Measurements from ENCODE around the gene USPL1. TPM values are rescaled to one million over a fixed set of nuclear protein-coding genes. Genes with fewer than 3 reads are reported as not detected.

The USPL1 gene
- total RNA-seq, 1 experiment from 2014 or later, result 10.7 TPM

DNA sequence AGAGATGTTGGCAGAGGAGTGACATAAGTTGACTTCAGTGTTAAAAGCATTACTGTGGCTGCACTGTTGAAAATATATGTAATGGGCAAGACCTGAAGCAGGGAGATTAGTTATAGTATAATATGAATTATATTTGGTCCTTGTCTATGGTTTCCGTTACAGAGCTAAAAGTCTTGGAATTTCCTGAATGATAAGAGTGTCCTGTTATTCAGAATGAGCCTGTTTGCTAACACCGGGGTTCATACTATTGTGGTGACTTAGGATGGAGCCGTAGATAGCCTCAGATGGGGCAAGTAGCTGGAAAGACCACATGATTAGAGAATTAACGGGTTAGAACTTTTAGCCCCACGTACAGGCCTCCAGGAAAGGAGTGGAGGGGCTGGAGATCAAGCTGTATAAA lies 5.7 kb downstream of the USPL1 start:
- peaks cover 70% of the 10 kb centered on the region for H3K79me2 ChIP-seq (ENCODE audit: low read depth)
- H4K20me1 ChIP-seq (ENCODE audit: insufficient read depth), result peaks cover 6% of the 10 kb centered on the region; the same call in 1 of the 2 replicates
- H3K27ac ChIP-seq, result no peak overlapping the region
- no peaks in the 10 kb centered on the region; the same call in 1 of the 2 replicates for H3F3A ChIP-seq (ENCODE audit: insufficient read depth, low read depth)
- no peaks in the 10 kb centered on the region for H3K27me3 ChIP-seq (ENCODE audit: insufficient read depth, low read depth)
- BruUV-seq (replicated peaks), result no TSS peak
- intact Hi-C loops (cut with micrococcal nuclease; ENCODE audit: unreplicated experiment), result no loop called here
- no peak overlapping the region for H3K4me3 ChIP-seq
- no peak for TF ChIP-seq CTCF (conservative IDR thresholded peaks at IDR 0.05)
- no peak for TF ChIP-seq EZH2 (IDR thresholded peaks at IDR 0.05; ENCODE audit: low read depth)
- no peaks in the 10 kb centered on the region for H3K9me3 ChIP-seq (ENCODE audit: insufficient read depth, low read depth)
- CTCF ChIA-PET, result no interaction called here
- H3K4me2 ChIP-seq, result no peak overlapping the region
- POLR2A ChIA-PET (ENCODE audit: unreplicated experiment), result no interaction called here
- no peaks in the 10 kb centered on the region for H3K9me2 ChIP-seq (ENCODE audit: insufficient read depth)
- no peak for DNase-seq
- peaks cover 23% of the 10 kb centered on the region for H3K36me3 ChIP-seq (ENCODE audit: low read depth)
- H3K4me1 ChIP-seq (replicated peaks; ENCODE audit: insufficient read depth), result peaks cover 22% of the 10 kb centered on the region
- no peak overlapping the region for H2AFZ ChIP-seq

- intact Hi-C loops (cut with micrococcal nuclease; ENCODE audit: unreplicated experiment), result no loop called here
Observed at GRCh38 chr13:30624630-30625029, 6.9 kb downstream of the USPL1 start.

DNA sequence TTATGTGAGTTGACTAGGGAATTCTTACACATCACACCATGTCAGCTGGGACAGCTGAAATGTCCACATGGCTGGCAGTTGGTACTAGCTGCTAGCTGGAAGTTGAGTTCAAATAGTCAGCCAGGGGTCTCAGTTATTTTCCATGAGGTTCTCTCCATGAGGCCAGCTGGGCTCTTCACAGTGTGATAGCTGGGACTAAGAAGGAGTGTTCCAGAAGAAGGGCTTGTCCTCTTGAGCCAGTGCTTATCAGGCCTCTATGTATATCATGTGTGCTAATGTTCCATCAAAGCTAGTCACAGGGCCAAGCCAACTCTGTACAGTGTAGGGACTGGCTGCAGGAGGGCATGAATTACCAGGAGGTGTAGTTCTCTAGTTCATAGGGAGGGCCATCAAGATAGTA lies 11.8 kb downstream of the USPL1 start:
- intact Hi-C loops (cut with micrococcal nuclease; ENCODE audit: unreplicated experiment), result no loop called here
- H2AFZ ChIP-seq, result no peak overlapping the region
- H3K4me1 ChIP-seq (replicated peaks; ENCODE audit: insufficient read depth), result no peaks in the 10 kb centered on the region
- H3K4me3 ChIP-seq, result no peak overlapping the region
- no peaks in the 10 kb centered on the region for H3K9me3 ChIP-seq (ENCODE audit: insufficient read depth, low read depth)
- H3K27ac ChIP-seq, result no peak overlapping the region
- H3K4me2 ChIP-seq, result no peak overlapping the region
- peaks cover 16% of the 10 kb centered on the region for H4K20me1 ChIP-seq (ENCODE audit: insufficient read depth)
- H3K36me3 ChIP-seq (ENCODE audit: low read depth), result peaks cover 40% of the 10 kb centered on the region
- no peak for DNase-seq
- no TSS peak for BruUV-seq (replicated peaks)
- ChIA-PET POLR2A (ENCODE audit: unreplicated experiment) (no interaction called here), CTCF (no interaction called here)
- no peaks in the 10 kb centered on the region for H3K27me3 ChIP-seq (ENCODE audit: insufficient read depth, low read depth)
- no peaks in the 10 kb centered on the region; the same call in 1 of the 2 replicates for H3F3A ChIP-seq (ENCODE audit: insufficient read depth, low read depth)
- no peaks in the 10 kb centered on the region for H3K9me2 ChIP-seq (ENCODE audit: insufficient read depth)
- peaks cover 54% of the 10 kb centered on the region for H3K79me2 ChIP-seq (ENCODE audit: low read depth)
- TF ChIP-seq EZH2 (IDR thresholded peaks at IDR 0.05; ENCODE audit: low read depth), result no peak
- no peak for TF ChIP-seq CTCF (conservative IDR thresholded peaks at IDR 0.05)

More at GRCh38 chr13:30624630-30625029, 6.9 kb downstream of the USPL1 start:
- peaks cover 30% of the 10 kb centered on the region for H3K36me3 ChIP-seq (ENCODE audit: low read depth)
- H3K79me2 ChIP-seq (ENCODE audit: low read depth), result peaks cover 66% of the 10 kb centered on the region
- no peak overlapping the region for H2AFZ ChIP-seq
- ChIA-PET POLR2A (ENCODE audit: unreplicated experiment) (no interaction called here), CTCF (no interaction called here)
- peaks cover 14% of the 10 kb centered on the region; the same call in 1 of the 2 replicates for H4K20me1 ChIP-seq (ENCODE audit: insufficient read depth)
- H3K9me2 ChIP-seq (ENCODE audit: insufficient read depth), result no peaks in the 10 kb centered on the region
- peaks cover 12% of the 10 kb centered on the region for H3K4me1 ChIP-seq (replicated peaks; ENCODE audit: insufficient read depth)
- H3K27me3 ChIP-seq (ENCODE audit: insufficient read depth, low read depth), result no peaks in the 10 kb centered on the region
- TF ChIP-seq EZH2 (IDR thresholded peaks at IDR 0.05; ENCODE audit: low read depth), result no peak
- no peak for TF ChIP-seq CTCF (conservative IDR thresholded peaks at IDR 0.05)
- H3K27ac ChIP-seq, result no peak overlapping the region
- no peak overlapping the region for H3K4me3 ChIP-seq
- H3K9me3 ChIP-seq (ENCODE audit: insufficient read depth, low read depth), result no peaks in the 10 kb centered on the region
- no peaks in the 10 kb centered on the region; the same call in 1 of the 2 replicates for H3F3A ChIP-seq (ENCODE audit: insufficient read depth, low read depth)
- no TSS peak for BruUV-seq (replicated peaks)
- no peak for DNase-seq
- H3K4me2 ChIP-seq, result no peak overlapping the region
